GM21528 (cell line): ENCODE measurements around the gene MCEMP1.

ENCODE experiments used
- ATAC-seq: cut with Tn5 transposase; IDR thresholded peaks from one replicate; pipeline ENCODE4 v1.9.1; 2021; ENCODE audit warnings: mild to moderate bottlenecking, moderate library complexity; ENCODE audit not compliant: unreplicated experiment, low FRiP score

MCEMP1 gene, protein sequence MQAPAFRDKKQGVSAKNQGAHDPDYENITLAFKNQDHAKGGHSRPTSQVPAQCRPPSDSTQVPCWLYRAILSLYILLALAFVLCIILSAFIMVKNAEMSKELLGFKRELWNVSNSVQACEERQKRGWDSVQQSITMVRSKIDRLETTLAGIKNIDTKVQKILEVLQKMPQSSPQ

GRCh38 chr19:7676854-7677253, at the start of gene MCEMP1:
MCEMP1 (plus strand) TSS chr19:7677090; CDS start chr19:7677121, 31 bp downstream.
- no peak for ATAC-seq

- ATAC-seq = no peak
Measured at GRCh38 chr19:7627166-7627565, 49.7 kb upstream of the MCEMP1 start.

GRCh38 chr19:7628589-7629311, 48.1 kb upstream of the MCEMP1 start:
- no peak for ATAC-seq

- ATAC-seq = peak; percentile 68
Measured at GRCh38 chr19:7629347-7630054, 47.4 kb upstream of the MCEMP1 start, which contains the start of the genes PET100 and XAB2. PET100 (plus strand) TSS chr19:7629793; CDS start chr19:7629834, 41 bp downstream. XAB2 (minus strand) TSS chr19:7629545; CDS start chr19:7629527, 18 bp downstream.

GRCh38 chr19:7631577-7631976, 45.3 kb upstream of the MCEMP1 start:
- ATAC-seq = no peak

DNA sequence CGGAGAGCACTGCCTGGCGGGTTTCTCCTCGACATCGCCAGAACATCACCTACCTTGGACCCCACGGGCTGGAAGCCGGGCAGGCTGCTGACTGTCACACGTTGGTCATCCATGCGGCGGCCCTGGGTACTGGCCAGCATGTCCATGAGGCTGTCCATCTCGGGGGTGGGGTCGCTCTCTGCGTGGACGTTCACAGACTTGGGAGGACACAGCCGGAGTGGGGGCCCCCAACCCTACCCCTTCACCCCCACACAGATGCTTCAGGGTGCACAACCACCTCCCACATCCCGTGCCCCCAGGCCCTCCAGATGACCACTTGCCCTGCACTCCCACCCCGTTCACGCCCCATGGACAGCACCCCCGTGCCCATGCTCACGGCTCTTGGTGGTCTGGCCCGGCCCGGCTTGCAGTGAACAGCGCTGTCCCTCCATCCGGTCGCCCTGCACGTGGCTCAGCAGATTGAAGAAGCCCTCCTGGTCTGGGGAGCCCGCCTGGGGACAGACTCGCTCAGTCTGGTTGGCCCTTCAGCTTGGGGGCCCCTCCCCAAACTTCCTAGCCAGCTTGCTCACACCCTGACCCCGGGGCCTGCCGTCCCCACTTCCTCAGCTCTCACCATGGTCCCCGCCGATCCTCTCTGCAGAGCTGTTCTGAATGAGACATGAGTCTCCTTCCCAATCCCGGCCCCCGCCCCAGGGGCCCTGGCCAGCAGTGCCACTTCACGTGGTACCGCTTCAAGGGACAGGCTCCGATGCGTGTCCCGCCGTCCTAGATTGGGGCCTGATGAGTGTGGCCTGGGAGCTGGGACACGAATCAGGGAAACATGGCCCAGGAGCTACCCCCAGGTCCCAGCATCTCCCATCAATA, 44.3 kb upstream of the MCEMP1 start:
- no peak for ATAC-seq

GRCh38 chr19:7633698-7634097, 43.2 kb upstream of the MCEMP1 start, which contains the start of gene PCP2:
PCP2 (minus strand) TSS chr19:7633719; CDS start chr19:7633457, 262 bp downstream.
- no peak for ATAC-seq

DNA sequence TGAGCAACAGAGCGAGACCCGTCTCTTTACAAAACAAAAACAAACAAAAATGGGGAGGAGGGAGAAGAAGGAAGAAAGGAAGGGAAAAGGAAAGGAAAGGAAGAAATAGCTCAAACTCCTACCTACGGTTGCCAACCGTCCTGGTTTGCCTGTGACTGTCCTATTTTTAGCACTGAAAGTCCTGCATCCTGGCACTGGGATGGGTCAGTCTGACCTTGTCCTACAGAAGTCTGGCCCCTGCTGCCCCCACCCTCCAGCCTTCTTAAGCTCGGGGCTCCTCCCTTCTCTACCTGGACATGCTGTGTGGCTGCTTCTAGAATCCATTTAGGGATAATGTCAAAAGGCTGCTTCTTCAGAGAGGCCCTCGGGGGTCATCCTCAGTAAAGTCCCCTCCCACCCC, 41.2 kb upstream of the MCEMP1 start:
- no peak for ATAC-seq

- no peak for ATAC-seq
Measured at GRCh38 chr19:7636317-7636690, 40.6 kb upstream of the MCEMP1 start.

- peak; percentile 47 for ATAC-seq
Measured at GRCh38 chr19:7636691-7637373, 40.1 kb upstream of the MCEMP1 start, which contains the start of gene STXBP2. STXBP2 (plus strand) TSS chr19:7637110; CDS start chr19:7637150, 40 bp downstream.

GRCh38 chr19:7637374-7638256, 39.3 kb upstream of the MCEMP1 start:
- ATAC-seq = peak; percentile 25

GRCh38 chr19:7638802-7639465, 38.0 kb upstream of the MCEMP1 start:
- ATAC-seq = no peak

DNA sequence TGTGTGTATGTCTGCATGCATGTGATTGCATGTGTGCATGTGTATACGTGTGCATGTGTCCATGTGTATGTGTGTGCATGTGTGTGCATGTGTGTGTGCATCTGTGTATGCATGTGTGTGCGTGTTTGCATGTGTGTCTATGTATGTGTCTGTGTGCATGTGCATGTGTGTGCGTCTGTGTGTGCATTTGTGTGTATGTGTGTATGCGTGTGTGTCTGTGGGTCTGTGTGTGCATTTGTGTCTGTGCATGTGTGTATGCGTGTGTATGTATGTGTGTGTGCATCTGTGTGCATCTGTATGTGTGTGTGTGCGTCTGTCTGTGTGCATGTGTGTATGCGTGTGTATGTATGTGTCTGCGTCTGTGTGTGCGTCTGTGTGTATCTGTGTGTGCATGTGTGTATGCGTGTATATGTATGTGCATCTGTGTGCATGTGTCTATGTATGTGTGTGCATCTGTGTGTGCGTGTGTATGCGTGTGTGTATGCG, 37.0 kb upstream of the MCEMP1 start:
- no peak for ATAC-seq

- no peak for ATAC-seq
Measured at GRCh38 chr19:7640803-7641202, 36.1 kb upstream of the MCEMP1 start.

GRCh38 chr19:7641290-7642276, 35.3 kb upstream of the MCEMP1 start:
- ATAC-seq = no peak

DNA sequence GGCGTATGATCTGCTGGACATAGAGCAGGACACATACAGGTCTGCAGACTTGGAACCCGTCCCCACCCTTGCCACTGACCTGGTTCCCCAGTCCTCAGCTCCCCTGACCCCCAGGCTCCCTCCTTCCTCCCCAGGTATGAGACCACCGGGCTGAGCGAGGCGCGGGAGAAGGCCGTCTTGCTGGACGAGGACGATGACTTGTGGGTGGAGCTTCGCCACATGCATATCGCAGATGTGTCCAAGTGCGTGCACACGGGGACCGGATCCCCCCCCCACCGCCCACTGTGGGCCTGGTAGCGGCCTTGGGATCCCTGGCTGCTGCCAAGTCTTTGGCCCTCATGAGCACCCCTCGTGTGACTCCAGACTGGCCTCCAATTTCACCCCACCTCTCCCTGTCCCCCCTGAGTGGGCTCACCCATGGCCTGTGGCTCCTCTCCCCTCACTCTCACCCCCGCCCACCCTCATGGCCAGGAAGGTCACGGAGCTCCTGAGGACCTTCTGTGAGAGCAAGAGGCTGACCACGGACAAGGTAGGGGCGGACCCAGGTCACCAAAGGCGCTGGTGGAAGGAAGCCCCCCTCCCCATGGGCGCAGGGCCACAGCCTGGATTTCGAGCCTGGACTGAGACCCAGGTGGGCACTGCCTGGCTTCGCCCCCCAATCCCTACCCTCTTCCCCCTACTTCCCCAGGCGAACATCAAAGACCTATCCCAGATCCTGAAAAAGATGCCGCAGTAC, 34.4 kb upstream of the MCEMP1 start:
- ATAC-seq = no peak
